NCI-H345 treated with DMSO at 0.1 percent for 48 hours (cell line): ENCODE measurements around the gene LGSN.
"Not testable (repeated sequence)": the region's sequence is repeated elsewhere in the genome, so short reads cannot be mapped to it uniquely, and the experiment has no call there.

Source experiments
- DNase-seq: peaks from one replicate; lab custom pipeline; 2025; ENCODE audit not compliant: unreplicated experiment; lab: John Stamatoyannopoulos, UW

Gene LGSN

GRCh38 chr6:63319939-63320338 is at the start of gene LGSN:
LGSN (minus strand) TSS chr6:63319983; CDS start chr6:63319943, 40 bp downstream.
- DNase-seq = no peak

GRCh38 chr6:63368347-63368746 is 48.6 kb upstream of the LGSN start:
- no peak for DNase-seq

- DNase-seq = not testable (repeated sequence)
Measured at GRCh38 chr6:63362500-63363120, 42.8 kb upstream of the LGSN start.

GRCh38 chr6:63357384-63357783 is 37.6 kb upstream of the LGSN start:
- not testable (repeated sequence) for DNase-seq

GRCh38 chr6:63355632-63356031 is 35.8 kb upstream of the LGSN start:
- no peak for DNase-seq

- no peak for DNase-seq
Measured at GRCh38 chr6:63353286-63353630, 33.5 kb upstream of the LGSN start.

GRCh38 chr6:63352544-63353285 is 32.9 kb upstream of the LGSN start:
- DNase-seq = no peak

- no peak for DNase-seq
Measured at GRCh38 chr6:63352069-63352543, 32.3 kb upstream of the LGSN start.

- no peak for DNase-seq
Measured at GRCh38 chr6:63349401-63349800, 29.6 kb upstream of the LGSN start.

- DNase-seq = no peak
Measured at GRCh38 chr6:63348836-63349235, 29.1 kb upstream of the LGSN start.

GRCh38 chr6:63347599-63347998 is 27.8 kb upstream of the LGSN start:
- DNase-seq = no peak

GRCh38 chr6:63346217-63346835 is 26.5 kb upstream of the LGSN start:
- no peak for DNase-seq

GRCh38 chr6:63340351-63340750 is 20.6 kb upstream of the LGSN start:
- DNase-seq = no peak

GRCh38 chr6:63334652-63335051 is 14.9 kb upstream of the LGSN start:
- DNase-seq = not testable (repeated sequence)

GRCh38 chr6:63333440-63333839 is 13.7 kb upstream of the LGSN start:
- DNase-seq = no peak

GRCh38 chr6:63326630-63327029 is 6.8 kb upstream of the LGSN start:
- DNase-seq = not testable (repeated sequence)

GRCh38 chr6:63322981-63323380 is 3.2 kb upstream of the LGSN start:
- DNase-seq = no peak

- DNase-seq = no peak
Measured at GRCh38 chr6:63321821-63322220, 2.0 kb upstream of the LGSN start.

GRCh38 chr6:63317641-63318040 is 2.1 kb downstream of the LGSN start:
- DNase-seq = no peak

GRCh38 chr6:63316113-63316512 is 3.7 kb downstream of the LGSN start:
- no peak for DNase-seq

GRCh38 chr6:63313111-63313510 is 6.7 kb downstream of the LGSN start:
- no peak for DNase-seq

GRCh38 chr6:63307581-63308246 is 12.1 kb downstream of the LGSN start:
- no peak for DNase-seq
